Activated naive CD8-positive, alpha-beta T cell treated with anti-CD3 and anti-CD28 coated beads, Interleukin-2, amount 10 ng/mL, durations not matched to agents 7 days and 5 days (primary cell): ENCODE data around the gene ZNF256. TPM values are rescaled to one million over a fixed set of nuclear protein-coding genes. Genes with fewer than 3 reads are reported as not detected.

Source experiments
- ATAC-seq: fragments of 150-1000 bp; cut with Tn5 transposase; one replicate; pipeline ENCODE4 v1.10.0; 2021; ENCODE audit warnings: low read depth, moderate library complexity
- POLR2A ChIA-PET: fragments of 350-600 bp; sonication (Branson Sonifier 250); formaldehyde crosslinking; loops from one replicate; lab custom pipeline; 2021; ENCODE audit warnings: antibody characterized with exemption; lab: Charles Lee
- DNase-seq: peaks from one replicate; pipeline ENCODE4 v3.0.0; 2021
- H3K27ac Mint-ChIP-seq: one replicate; pipeline ENCODE4 v1.8.0; 2022; ENCODE audit warnings: mild to moderate bottlenecking, mixed read lengths
- H3K27me3 Mint-ChIP-seq: one replicate; pipeline ENCODE4 v1.8.0; 2022; ENCODE audit warnings: mild to moderate bottlenecking, moderate library complexity, mixed read lengths
- H3K36me3 Mint-ChIP-seq: one replicate; pipeline ENCODE4 v1.8.0; 2021; ENCODE audit warnings: mild to moderate bottlenecking, mixed read lengths
- H3K4me1 Mint-ChIP-seq: one replicate; pipeline ENCODE4 v1.8.0; 2021; ENCODE audit warnings: mixed read lengths
- H3K4me3 Mint-ChIP-seq: one replicate; pipeline ENCODE4 v1.8.0; 2022; ENCODE audit warnings: mild to moderate bottlenecking, moderate library complexity, mixed read lengths
- H3K9me3 Mint-ChIP-seq: one replicate; pipeline ENCODE4 v1.8.0; 2021; ENCODE audit warnings: mixed read lengths
- total RNA-seq, 2 experiments: library from RNA; stranded (reverse); gene quantifications; one replicate each; pipeline ENCODE4 v1.2.3, GENCODE V29; 2021

The ZNF256 gene
- 10 to 100 TPM; 16.0 to 18.8 TPM for total RNA-seq

DNA sequence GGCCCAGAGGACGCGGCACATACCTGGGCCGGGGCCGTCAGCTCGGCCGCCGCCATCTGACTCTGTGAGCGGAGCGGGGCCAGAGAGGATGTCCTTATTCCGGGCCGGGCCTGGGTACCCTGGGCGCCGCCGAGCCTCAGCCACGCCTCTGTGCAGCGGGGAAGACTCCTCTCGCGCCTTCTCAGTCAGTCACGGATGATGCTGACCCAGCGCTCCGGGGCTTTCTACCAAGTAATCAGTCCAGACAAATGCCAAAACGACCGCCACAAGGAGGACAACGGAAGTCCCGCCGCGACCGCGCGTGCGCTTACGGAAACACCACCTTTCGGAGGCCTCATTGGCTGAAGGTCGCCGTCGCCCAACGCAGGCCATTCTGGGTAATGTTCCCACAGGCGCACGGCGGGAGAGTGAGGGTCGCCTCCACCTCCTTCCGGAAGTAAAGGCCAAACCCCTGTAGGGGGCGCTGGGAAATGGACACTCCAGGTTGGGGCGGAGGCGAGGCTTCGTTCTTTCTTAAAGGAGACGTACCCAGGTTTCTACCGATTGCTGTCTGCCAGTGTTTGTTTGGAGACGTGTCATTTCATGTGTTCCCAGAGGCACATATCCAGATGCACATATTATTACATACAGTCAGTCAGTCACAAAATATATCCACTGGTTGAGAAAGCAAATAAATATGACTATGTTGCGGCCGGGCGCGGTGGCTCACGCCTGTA is at the start of gene ZNF256:
Gene ZNF256 (minus strand): TSS at position 288 of the 716 bp plus-strand sequence. CDS start 232 bp downstream, at position 56.
- peaks cover 15% of the 10 kb centered on the region for H3K4me1 Mint-ChIP-seq
- H3K27ac Mint-ChIP-seq, result peak within 1 kb of the TSS; percentile 92
- DNase-seq (peak; percentile 88), ATAC-seq (peak; percentile 96)
- H3K36me3 Mint-ChIP-seq, result peaks cover 36% of the 10 kb centered on the region
- H3K9me3 Mint-ChIP-seq, result peaks cover 20% of the 10 kb centered on the region
- peak within 1 kb of the TSS; percentile 95 for H3K4me3 Mint-ChIP-seq
- no peaks in the 10 kb centered on the region for H3K27me3 Mint-ChIP-seq
- POLR2A ChIA-PET, result no interaction called here

DNA sequence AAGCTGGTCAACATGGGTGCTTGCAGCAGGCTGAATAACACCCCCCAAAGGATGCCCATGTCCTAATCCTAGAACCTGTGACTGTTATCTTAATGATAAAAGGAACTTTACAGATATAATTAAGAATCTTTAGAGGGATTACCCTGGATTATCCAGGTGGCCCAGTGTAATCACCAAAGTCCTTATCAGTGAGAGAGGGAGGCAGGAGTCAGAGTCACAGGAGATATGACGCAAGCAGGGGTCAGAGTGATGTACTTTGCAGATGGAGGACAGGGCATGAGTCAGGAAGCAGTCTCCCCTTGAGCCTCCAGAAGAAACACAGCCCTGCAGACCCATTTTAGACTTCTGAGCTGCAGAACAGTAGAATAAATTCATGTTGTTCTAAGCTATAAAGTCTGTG is 45.3 kb upstream of the ZNF256 start:
- no peak for ATAC-seq
- Mint-ChIP-seq H3K9me3 (peaks cover 46% of the 10 kb centered on the region), H3K27ac (no peak overlapping the region), H3K4me3 (no peak overlapping the region), H3K27me3 (no peaks in the 10 kb centered on the region), H3K36me3 (peaks cover 79% of the 10 kb centered on the region), H3K4me1 (no peaks in the 10 kb centered on the region)
- DNase-seq, result no peak
- POLR2A ChIA-PET, result no interaction called here

DNA sequence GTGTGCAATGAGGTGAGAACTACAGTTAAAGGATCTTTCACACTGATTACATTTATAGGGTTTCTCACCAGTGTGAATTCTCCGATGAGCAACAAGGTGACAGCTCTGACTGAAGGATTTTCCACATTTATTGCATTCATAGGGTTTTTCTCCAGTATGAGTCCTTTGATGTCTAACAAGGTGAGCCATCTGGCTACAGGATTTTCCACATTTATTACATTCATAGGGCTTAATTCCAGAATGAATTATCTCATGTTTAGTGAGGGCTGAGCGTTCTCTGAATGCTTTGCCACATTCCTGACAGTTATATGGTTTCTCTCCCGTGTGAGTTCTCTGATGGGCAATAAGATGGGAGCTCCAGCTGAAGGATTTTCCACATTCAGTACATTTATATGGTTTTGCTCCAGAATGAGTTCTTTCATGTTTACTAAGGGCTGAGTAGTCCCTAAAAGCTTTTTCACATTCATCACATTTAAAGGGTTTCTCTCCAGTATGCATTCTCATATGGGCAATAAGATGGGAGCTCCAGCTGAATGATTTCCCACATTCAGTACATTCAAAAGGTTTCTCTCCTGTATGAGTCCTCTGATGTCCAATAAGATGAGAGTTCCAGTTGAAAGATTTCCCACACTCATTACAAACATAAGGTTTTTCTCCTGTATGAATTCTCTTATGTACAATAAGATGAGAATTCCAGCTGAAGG is 31.2 kb upstream of the ZNF256 start:
- POLR2A ChIA-PET, result no interaction called here
- Mint-ChIP-seq H3K4me3 (no peak overlapping the region), H3K36me3 (peaks cover 64% of the 10 kb centered on the region)

DNA sequence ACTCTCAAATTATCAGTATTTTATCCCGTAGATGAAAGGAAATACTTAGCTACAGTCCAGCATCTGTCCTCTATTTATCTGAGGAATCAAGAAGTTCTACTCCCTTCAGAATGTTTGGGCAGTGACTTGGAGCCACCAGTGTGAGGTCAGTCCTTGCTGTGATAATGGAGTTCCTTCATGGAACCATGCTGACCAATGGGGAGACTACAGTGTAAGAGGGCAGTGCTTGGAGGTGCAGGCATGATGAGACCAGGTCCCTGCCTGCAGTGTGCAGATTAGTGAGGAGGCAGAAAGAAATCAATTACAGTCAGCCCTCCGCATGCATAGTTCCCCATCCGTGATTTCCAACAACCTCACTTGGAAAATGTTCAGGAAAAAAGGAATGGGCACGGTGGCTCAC is 26.9 kb upstream of the ZNF256 start, which contains the start of gene C19orf18:
Gene C19orf18 (minus strand): TSS at position 101 of the 400 bp plus-strand sequence. CDS start 102 bp downstream, outside the sequence.
- Mint-ChIP-seq H3K9me3 (peaks cover 37% of the 10 kb centered on the region), H3K36me3 (peaks cover 28% of the 10 kb centered on the region), H3K27me3 (no peaks in the 10 kb centered on the region), H3K4me3 (no peak within 1 kb of the TSS), H3K27ac (no peak within 1 kb of the TSS), H3K4me1 (no peaks in the 10 kb centered on the region)
- DNase-seq (no peak), ATAC-seq (no peak)
- POLR2A ChIA-PET, result no interaction called here

More for the DNA sequence above, 31.2 kb upstream of the ZNF256 start:
- Mint-ChIP-seq H3K4me1 (no peaks in the 10 kb centered on the region), H3K27ac (no peak overlapping the region), H3K27me3 (no peaks in the 10 kb centered on the region), H3K9me3 (peaks cover 48% of the 10 kb centered on the region)
- no peak for DNase-seq
- no peak for ATAC-seq

DNA sequence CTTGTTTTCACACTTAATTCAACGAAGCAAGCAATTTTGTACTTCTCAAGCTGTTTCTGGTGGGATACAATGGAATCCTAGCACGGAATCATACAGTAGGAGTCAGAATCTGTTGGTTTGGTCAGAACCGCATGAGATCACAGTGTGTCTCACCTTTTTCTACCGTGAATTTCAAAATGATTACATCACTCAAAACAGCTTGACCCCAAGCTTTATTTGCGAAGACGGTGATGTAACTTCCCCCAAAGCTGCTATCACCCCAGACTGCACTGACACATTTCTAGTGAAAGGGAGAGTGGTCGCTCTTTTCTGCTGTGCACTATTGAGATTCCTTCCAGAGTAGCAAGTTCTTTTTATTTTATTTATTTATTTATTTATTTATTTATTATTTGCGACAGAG is 17.3 kb upstream of the ZNF256 start:
- DNase-seq, result no peak
- Mint-ChIP-seq H3K36me3 (peaks cover 2% of the 10 kb centered on the region), H3K4me1 (no peaks in the 10 kb centered on the region), H3K9me3 (peaks cover 23% of the 10 kb centered on the region), H3K4me3 (no peak overlapping the region), H3K27ac (no peak overlapping the region), H3K27me3 (no peaks in the 10 kb centered on the region)
- POLR2A ChIA-PET, result no interaction called here
- no peak for ATAC-seq

DNA sequence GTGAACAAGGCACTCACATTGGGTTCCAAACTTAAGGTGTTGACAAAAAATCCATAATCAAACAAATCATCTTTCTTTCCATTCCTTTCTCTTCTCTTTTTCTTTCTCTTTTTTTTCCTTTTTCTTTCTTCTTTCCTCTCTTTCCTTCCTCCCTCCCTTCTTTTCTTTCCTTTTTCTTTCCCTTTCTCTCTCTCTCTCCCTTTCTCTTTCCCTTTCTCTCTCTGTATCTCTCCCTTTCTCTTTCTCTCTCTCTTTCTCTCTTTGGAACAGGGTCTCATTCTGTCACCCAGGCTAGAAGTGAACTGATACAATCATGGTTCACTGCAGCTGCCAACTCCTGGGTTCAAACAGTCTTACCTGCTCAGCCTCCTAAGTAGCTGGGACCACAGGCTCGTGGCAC is 14.3 kb upstream of the ZNF256 start:
- no peak overlapping the region for H3K27ac Mint-ChIP-seq

DNA sequence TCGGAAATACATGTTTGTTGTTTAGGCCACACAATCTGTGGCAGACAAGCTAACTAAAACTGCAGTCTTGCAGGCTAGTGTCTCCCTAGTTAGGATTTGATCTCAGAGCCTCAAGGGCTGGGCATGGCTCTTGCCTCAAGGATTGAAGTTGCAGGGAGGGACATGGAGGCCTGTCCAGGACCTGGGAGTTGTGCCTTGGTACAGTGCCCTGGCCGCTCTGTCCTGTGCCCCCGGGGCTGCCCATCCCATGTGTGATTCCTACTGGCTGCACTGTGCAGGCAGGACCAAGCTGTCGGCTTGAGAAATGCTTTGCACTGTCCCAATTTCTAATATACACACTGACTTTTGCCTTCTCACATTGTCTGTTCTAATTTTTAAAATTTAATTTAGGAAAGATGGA is 7.5 kb upstream of the ZNF256 start:
- Mint-ChIP-seq H3K4me3 (no peak overlapping the region), H3K27me3 (no peaks in the 10 kb centered on the region), H3K9me3 (peaks cover 26% of the 10 kb centered on the region), H3K36me3 (peaks cover 6% of the 10 kb centered on the region), H3K4me1 (no peaks in the 10 kb centered on the region), H3K27ac (no peak overlapping the region)
- POLR2A ChIA-PET, result no interaction called here
- ATAC-seq (no peak), DNase-seq (no peak)

More for the DNA sequence above, 14.3 kb upstream of the ZNF256 start:
- DNase-seq, result no peak
- Mint-ChIP-seq H3K4me1 (no peaks in the 10 kb centered on the region), H3K9me3 (peaks cover 24% of the 10 kb centered on the region), H3K27me3 (no peaks in the 10 kb centered on the region), H3K4me3 (no peak overlapping the region), H3K36me3 (peaks cover 2% of the 10 kb centered on the region)
- no peak for ATAC-seq
- POLR2A ChIA-PET, result no interaction called here

DNA sequence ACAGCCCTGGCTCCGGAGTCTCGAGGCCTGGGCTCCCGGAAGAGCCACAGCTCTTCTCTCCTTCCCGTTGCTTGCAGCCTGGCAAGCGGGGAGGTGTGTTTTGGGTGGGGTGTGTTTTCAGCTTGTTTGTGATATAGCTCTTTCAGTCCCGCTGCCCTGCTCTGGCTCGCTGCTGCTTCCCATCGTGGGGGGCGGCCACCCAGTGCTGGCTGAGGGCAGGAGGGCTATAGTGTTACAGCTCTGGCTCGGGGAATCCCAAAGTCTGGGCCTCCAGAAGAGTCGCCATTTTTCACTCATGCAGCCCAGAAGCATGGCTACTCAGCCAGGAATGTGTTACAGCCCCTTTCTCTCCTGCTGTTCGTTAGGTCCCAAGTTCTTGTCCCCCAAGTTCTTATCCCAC is 2.2 kb upstream of the ZNF256 start:
- DNase-seq (no peak), ATAC-seq (no peak)
- no peak overlapping the region for H3K4me3 Mint-ChIP-seq
- H3K27ac Mint-ChIP-seq, result no peak overlapping the region
- H3K36me3 Mint-ChIP-seq, result peaks cover 15% of the 10 kb centered on the region
- H3K9me3 Mint-ChIP-seq, result peaks cover 19% of the 10 kb centered on the region
- H3K27me3 Mint-ChIP-seq, result no peaks in the 10 kb centered on the region
- POLR2A ChIA-PET, result no interaction called here
- H3K4me1 Mint-ChIP-seq, result peaks cover 15% of the 10 kb centered on the region

DNA sequence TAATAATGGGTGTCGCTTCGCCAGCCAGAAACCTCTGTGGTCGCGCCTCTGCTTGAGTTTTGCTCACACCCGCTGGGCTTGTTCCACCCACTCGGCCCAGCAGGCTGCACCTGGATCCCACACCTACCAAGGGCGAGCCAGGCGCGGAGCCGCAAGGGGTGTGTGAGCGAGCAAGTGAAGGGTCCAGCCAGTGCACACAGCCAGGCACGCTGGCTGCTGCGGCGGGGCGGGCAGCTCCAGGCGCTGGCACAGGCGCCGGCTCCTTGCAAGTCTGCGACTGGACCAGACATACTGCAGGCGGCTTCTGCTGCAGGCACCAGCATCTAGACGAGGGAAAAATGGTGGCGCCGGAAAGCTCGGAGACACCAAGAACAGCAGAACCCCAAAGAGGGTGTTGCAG is 1.8 kb upstream of the ZNF256 start:
- H3K36me3 Mint-ChIP-seq, result peaks cover 19% of the 10 kb centered on the region
- H3K4me1 Mint-ChIP-seq, result peaks cover 15% of the 10 kb centered on the region
- peaks cover 17% of the 10 kb centered on the region for H3K9me3 Mint-ChIP-seq
- POLR2A ChIA-PET, result no interaction called here
- ATAC-seq (no peak), DNase-seq (no peak)
- no peak overlapping the region for H3K27ac Mint-ChIP-seq
- no peaks in the 10 kb centered on the region for H3K27me3 Mint-ChIP-seq
- H3K4me3 Mint-ChIP-seq, result no peak overlapping the region

DNA sequence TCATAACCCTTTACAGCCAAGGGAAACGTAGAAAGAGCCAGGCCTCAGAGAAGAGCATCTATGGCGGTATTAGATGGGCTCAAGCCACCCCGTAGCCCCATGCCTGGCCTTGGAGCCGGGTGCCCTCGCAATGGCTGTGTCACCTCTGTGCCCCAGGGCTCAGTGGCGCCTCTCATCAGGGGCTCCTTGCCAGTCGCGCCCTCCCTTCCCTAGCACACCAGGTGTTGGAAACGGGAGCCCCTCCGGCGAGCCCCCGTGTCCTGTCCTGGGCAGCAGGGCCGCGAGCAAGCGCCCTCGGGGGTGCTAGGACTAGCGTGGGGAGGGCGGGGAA is 453 bp downstream of the ZNF256 start:
- ATAC-seq, result no peak
- Mint-ChIP-seq H3K27me3 (no peaks in the 10 kb centered on the region), H3K9me3 (peaks cover 23% of the 10 kb centered on the region), H3K36me3 (peaks cover 41% of the 10 kb centered on the region), H3K27ac (peak overlapping the region; percentile 7), H3K4me3 (peak overlapping the region; percentile 95), H3K4me1 (peaks cover 15% of the 10 kb centered on the region)
- no peak for DNase-seq
- POLR2A ChIA-PET, result no interaction called here

DNA sequence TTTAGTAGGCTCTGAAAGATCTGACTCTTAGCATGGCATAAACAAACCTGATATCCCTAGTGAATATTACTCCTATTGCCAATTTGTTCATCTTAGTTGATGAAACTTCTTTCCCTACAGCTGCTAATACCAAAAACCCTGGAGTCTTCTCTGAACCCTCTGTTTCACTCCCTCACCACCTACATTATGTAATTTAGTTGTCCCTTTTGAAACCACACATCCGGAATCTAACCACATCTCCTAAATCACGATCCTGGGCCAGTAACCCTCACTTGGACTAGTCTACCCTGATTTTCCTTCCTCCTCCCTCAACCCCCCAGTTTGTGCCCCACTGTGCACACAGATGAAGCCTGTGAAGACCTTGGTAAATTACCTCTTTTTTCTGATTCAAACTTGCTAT is 1.2 kb downstream of the ZNF256 start:
- Mint-ChIP-seq H3K4me3 (peak overlapping the region; percentile 95), H3K27me3 (no peaks in the 10 kb centered on the region), H3K36me3 (peaks cover 49% of the 10 kb centered on the region), H3K9me3 (peaks cover 28% of the 10 kb centered on the region), H3K4me1 (peaks cover 15% of the 10 kb centered on the region), H3K27ac (peak overlapping the region; percentile 9)
- ATAC-seq, result no peak
- POLR2A ChIA-PET, result interaction anchor here (0.8 kb wide), 1 partner anchor 11 kb away, joined by 3 read pairs; the partner anchor contains the start of gene ZNF418
- no peak for DNase-seq

DNA sequence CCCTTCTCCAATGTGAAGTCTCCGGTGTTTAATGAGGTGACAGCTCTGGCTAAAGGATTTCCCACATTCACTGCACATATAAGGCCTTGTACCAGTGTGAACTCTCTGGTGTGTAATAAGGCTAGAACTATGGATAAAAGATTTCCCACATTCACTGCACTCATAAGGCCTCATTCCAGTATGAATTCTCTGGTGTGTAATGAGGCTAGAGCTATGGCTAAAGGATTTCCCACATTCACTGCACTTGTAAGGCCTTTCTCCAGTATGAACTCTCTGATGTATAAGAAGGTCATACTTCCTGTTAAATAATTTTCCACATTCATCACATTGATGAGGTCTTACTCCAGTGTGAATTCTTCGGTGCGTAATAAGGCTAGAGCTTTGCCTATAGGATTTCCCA is 5.9 kb downstream of the ZNF256 start:
- ATAC-seq, result no peak
- peaks cover 41% of the 10 kb centered on the region for H3K9me3 Mint-ChIP-seq
- POLR2A ChIA-PET, result no interaction called here
- H3K27ac Mint-ChIP-seq, result no peak overlapping the region
- H3K4me3 Mint-ChIP-seq, result no peak overlapping the region
- peaks cover 87% of the 10 kb centered on the region for H3K36me3 Mint-ChIP-seq
- peaks cover 10% of the 10 kb centered on the region for H3K4me1 Mint-ChIP-seq
- no peak for DNase-seq
- H3K27me3 Mint-ChIP-seq, result no peaks in the 10 kb centered on the region

DNA sequence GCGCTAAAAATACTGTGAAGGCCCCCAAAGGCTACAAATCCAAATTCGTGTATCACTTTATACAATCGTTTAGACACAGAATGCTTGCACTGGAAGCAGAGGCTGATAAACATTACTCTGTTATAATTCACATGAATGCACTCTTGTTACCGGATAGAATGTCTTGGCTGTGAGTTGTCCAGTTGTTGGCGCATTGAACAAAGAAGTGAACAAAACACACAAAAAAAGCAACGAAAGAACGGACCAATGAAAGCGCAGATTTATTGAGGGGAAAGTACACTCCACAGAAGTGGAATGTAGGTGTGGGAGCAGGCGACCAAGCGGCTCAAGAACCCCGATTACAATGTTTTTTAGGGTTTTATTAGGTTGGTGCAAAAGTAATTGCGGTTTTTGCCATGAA is 11.8 kb downstream of the ZNF256 start:
- Mint-ChIP-seq H3K4me3 (peak overlapping the region; percentile 94), H3K36me3 (peaks cover 79% of the 10 kb centered on the region), H3K27me3 (no peaks in the 10 kb centered on the region), H3K9me3 (peaks cover 30% of the 10 kb centered on the region), H3K27ac (no peak overlapping the region), H3K4me1 (peaks cover 9% of the 10 kb centered on the region)
- POLR2A ChIA-PET, result interaction anchor here (1.0 to 1.8 kb wide), 7 partner anchors 9 to 189 kb away, joined by 3 to 8 read pairs (median 3); partner anchors contain the start of genes ZNF417, ZNF606, ZNF776 and ZSCAN18
- ATAC-seq (no peak), DNase-seq (no peak)
